T-helper 1 cell treated with Interleukin-12 subunit alpha and Interleukin-12 subunit beta and Interleukin-4 antibody, amounts not matched to agents 30 ng/mL and 1 ng/mL, for 36 hours (primary cell): ENCODE measurements around the gene FLACC1. TPM values are rescaled to one million over a fixed set of nuclear protein-coding genes. Genes with fewer than 3 reads are reported as not detected.
"Not testable (repeated sequence)": the region's sequence is repeated elsewhere in the genome, so short reads cannot be mapped to it uniquely, and the experiment has no call there.

Experiments
- intact Hi-C: fragments of 100-400 bp; cut with micrococcal nuclease; formaldehyde crosslinking; loops from one replicate; pipeline ENCODE4 v1.15.1; 2024
- total RNA-seq: library from RNA; stranded (reverse); gene quantifications from 2 replicates; pipeline ENCODE4 v1.2.3, GENCODE V29; 2022

FLACC1 gene
- total RNA-seq, 1 donor from 2014 or later = 1.4 TPM

DNA sequence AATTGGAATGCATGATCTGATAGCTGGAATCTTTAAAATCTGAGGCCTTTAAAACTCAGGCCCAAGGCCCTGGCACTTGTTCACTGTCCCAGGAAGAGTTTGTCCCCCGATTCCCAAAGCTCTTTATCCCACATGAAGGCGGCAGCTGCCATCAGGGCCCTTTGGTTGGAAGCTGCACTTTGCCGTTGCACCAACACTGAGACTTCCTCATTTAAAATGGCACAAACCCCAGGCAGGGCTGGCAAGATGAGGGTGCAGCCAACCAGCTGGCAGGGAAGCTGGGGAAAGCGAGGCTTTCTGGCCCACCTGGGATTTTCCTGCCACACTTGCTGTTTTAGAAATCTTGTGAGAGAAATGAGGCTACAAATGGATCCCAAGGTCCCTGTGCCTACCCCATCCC lies 6.3 kb downstream of the FLACC1 start:
- intact Hi-C loops = no loop called here

DNA sequence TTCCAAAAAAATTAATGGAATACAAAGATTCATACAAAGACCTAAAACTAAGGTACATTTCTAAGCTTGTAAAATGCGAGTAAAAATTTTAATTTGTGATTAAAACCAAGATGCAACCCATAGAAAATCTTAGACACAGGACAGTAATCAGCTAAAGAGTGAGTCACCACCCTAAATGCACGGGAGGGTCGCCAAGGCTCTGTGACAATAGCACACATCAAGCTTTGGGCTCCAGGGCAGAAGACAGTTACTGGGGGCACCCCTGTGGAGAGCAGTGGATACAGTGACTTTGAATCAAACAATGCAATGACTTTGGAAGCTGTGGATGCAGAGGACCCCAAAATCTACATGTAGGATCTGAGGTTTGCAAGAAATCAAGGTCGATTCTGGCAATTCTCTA lies 7.5 kb downstream of the FLACC1 start:
- intact Hi-C loops = no loop called here

- intact Hi-C loops = no loop called here
Observed at GRCh38 chr2:201348758-201349157, 8.4 kb downstream of the FLACC1 start.

- intact Hi-C loops = no loop called here
Observed at GRCh38 chr2:201347138-201347537, 10.0 kb downstream of the FLACC1 start.

DNA sequence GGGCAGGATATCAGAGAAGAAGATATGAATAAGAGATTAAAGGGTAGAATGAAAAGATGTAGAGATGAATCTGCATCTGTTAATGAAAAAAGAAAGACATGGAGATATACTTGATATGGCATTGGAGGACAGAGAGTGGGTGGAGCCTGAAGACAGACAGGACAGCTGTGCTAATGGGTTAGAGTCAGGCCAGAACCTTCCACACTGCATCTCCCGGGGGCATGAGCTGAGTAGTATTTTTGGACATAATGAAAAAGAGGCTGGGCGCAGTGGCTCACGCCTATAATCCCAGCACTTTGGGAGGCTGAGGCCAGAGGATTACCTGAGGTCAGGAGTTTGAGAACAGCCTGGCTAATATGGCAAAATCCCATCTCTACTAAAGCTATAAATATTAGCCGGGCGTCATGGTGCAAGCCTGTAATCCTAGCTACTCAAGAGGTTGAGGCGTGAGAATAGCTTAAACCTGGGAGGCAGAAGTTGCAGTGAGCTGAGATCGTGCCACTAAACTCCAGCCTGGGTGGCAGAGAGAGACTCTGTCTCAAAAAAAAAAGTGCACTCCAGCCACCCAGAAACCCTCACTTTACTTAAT lies 11.4 kb downstream of the FLACC1 start:
- intact Hi-C loops = no loop called here

GRCh38 chr2:201344663-201345366 lies 12.3 kb downstream of the FLACC1 start:
- intact Hi-C loops = no loop called here

- intact Hi-C loops = no loop called here
Observed at GRCh38 chr2:201343559-201343958, 13.6 kb downstream of the FLACC1 start.

- intact Hi-C loops = no loop called here
Observed at GRCh38 chr2:201342923-201343322, 14.2 kb downstream of the FLACC1 start.

GRCh38 chr2:201329409-201329808 lies 27.7 kb downstream of the FLACC1 start:
- intact Hi-C loops = no loop called here

DNA sequence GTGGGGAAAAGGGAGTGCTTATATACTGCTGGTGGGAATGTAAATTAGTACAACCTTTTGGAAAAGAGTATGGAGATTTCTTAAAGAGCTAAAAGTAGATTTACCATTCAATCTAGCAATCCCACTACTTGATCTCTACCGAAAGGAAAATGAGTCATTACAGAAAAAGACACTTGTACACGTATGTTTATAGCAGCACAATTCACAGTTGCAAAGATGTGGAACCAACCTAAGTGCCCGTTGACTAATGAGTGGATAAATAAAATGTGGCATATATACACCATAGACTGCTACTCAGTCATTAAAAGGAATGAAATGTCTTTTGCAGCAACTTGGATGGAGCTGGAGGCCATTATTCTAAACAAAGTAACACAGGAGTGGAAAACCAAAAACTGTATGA lies 29.5 kb downstream of the FLACC1 start:
- intact Hi-C loops = no loop called here

GRCh38 chr2:201322772-201323171 lies 34.4 kb downstream of the FLACC1 start:
- intact Hi-C loops = no loop called here

DNA sequence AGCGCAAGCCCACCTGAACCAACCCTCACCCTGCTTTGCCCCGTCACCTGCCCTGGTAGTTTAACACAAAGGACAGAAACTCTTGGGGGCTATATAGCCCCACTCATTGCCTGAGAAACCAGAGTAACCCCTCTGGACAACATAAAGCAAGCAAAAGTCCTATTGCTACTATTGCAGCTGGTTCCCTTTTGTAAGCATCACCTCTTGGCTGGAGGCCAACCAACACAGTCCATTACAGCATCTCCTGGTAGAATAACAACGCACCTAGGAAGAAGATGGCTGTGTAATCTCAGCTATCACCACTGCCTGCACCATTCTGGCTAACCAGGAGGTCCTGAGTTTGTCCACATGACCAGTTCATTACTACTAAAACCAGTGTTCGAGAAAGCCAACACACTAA lies 36.4 kb downstream of the FLACC1 start:
- intact Hi-C loops = no loop called here

- intact Hi-C loops = no loop called here
Observed at GRCh38 chr2:201320257-201320656, 36.9 kb downstream of the FLACC1 start.

DNA sequence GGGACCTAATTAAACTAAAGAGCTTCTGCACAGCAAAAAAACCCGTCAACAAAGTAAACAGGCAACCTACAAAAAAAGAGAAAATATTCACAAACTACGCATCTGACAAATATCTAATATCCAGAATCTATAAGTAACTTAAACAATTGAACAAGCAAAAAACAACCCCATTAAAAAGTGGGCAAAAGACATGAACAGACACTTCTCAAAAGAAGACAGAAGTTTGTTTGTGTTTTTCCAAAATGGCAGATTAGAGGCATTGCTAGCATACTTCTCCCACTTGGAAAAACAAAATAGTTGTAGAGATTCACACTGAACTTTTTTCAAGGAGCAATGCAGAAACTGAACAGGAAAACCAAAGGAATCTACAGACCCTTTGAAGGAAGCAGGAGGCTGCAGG lies 37.6 kb downstream of the FLACC1 start:
- intact Hi-C loops = no loop called here

GRCh38 chr2:201313362-201313761 lies 43.8 kb downstream of the FLACC1 start:
- intact Hi-C loops = no loop called here

GRCh38 chr2:201308914-201309313 lies 48.2 kb downstream of the FLACC1 start:
- intact Hi-C loops = no loop called here

DNA sequence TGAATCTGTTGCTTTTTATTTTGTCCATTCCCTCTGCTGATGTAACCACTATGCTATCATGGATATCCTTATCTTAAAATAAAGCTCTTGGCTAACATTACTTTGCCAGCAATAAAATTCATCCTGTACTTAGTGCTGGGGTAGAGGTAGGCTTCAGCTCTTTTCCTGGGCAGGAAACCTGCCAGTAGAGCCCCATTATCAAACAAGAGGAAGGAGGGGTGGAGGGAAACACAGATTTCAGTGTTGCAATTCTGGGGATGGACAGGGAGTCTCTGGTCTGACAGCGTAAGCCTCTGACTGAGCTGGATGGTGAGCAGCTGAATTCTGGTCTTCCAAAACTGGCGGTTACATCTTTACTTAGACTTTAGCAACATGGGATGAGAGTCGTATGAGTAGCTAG lies 49.3 kb downstream of the FLACC1 start:
- intact Hi-C loops = no loop called here

GRCh38 chr2:201299929-201300328 lies 57.2 kb downstream of the FLACC1 start:
- intact Hi-C loops = not testable (repeated sequence)

GRCh38 chr2:201298462-201299052 lies 58.6 kb downstream of the FLACC1 start:
- intact Hi-C loops = no loop called here

DNA sequence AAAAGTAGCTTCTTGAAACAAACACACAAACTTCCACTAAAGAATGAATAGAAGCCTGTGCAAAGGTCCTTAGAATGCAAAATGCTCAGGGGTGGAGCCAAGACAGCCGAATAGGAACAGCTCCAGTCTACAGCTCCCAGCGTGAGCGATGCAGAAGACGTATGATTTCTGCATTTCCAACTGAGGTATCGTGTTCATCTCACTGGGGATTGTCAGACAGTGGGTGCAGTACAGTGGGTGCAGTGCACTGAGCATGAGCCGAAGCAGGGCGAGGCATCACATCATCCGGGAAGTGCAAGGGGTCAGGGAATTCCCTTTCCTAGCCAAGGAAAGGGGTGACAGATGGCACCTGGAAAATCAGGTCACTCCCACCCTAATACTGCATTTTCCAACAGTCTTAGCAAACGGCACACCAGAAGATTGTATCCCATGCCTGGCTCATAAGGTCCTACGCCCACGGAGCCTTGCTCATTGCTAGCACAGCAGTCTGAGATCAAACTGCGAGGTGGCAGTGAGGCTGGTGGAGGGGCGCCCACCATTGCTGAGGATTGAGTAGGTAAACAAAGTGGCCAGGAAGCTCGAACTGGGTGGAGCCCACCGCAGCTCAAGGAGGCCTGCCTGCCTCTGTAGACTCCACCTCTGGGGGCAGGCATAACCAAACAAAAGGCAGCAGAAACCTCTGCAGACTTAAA lies 66.5 kb downstream of the FLACC1 start:
- intact Hi-C loops = not testable (repeated sequence)

GRCh38 chr2:201285499-201285898 lies 71.6 kb downstream of the FLACC1 start:
- intact Hi-C loops = no loop called here
